Activated CD4-positive, alpha-beta T cell treated with anti-CD3 and anti-CD28 coated beads, Interleukin-2, amount 50 U/mL, for 1 hour (primary cell): ENCODE results near the gene LONRF2.
"Not testable (repeated sequence)": the region's sequence is repeated elsewhere in the genome, so short reads cannot be mapped to it uniquely, and the experiment has no call there.

Source experiments
- DNase-seq: peaks from one replicate; pipeline ENCODE4 v3.0.0-alpha.2; 2020

LONRF2 gene

DNA sequence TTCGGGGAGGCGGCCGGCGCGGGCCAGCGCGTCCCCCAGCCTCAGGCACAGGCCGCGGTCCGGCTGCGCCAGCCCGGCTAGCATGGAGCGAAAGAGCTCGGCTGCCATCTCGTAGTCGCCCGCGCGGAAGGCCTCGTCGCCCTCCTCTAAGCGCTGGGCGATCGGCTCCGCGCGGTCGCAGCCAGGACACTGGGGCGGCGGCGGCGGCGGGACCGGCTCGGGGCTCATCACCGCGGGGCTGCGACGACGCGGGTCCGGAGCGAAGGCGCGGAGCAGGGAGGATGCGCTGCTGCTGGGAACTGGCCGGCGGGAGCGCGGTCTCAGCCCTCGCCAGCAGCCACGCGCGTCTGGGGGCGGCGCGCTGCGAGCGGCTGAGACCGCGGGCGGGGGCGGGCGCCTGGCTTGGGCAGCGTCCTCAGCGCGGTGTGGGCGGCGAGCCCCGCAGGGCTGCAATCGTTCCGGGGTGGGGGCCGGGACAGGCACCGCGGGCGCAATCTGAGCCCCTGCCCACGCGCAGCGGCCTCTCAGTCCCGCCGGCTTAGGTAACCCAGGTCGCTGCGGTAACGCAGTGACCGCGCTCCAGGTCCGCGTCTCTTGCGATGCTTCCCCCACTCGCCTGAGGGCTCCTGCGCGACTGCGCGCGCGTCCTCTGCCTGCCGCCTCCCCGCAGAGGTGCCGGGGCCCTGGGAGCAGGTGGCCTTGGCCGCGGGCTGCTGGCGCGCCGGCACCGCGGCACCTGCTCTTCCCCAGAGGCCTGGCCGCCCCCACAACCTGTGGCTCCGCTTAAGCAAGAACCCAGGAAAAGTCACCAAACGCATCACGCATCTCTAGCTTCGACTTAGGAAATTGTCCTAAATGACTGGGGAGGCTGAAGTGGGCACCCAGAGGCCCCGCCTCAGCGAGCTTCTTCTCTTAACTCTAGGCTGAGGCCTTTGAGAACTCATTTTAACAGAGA is at the start of gene LONRF2:
Gene LONRF2 (minus strand): TSS at position 636 of the 955 bp plus-strand sequence. CDS start 408 bp downstream, at position 228.
- DNase-seq = no peak

DNA sequence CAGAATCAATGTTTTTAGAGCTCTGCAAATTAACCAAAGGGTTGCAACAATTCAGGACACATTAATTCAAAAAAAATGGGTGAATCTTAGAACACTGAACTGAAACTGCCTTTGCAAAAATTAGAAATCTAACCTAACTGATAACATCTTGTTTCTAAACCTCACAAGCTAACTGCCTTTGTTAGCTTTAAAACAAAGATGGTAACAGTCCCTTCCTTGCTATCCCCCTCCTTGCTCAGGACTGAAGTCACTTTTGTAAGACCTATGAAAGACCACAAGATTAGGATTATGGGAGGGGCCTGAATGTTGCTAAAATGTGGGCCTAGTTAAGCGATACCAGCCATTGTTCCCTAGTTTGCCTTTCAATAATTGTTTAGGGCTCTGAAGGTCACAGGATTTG is 44.9 kb upstream of the LONRF2 start:
- DNase-seq = no peak

DNA sequence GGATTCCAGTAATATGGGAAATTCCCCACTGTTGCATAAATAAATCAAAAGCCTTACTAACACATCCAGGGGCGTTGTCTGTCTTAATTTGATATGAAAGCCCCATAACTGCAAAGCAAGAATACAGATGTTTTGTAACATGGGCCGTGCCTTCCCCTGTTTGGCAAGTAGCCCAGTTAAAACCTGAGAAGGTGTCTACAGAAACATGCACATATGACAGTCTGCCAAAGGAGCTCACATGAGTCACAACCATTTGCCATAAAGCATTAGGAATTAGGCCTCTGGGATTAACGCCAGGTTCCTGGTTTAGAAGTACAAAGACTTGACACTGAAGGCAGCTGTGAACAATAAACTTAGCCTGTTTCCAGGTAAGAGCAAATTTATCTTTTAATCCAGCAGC is 43.1 kb upstream of the LONRF2 start:
- DNase-seq = no peak

DNA sequence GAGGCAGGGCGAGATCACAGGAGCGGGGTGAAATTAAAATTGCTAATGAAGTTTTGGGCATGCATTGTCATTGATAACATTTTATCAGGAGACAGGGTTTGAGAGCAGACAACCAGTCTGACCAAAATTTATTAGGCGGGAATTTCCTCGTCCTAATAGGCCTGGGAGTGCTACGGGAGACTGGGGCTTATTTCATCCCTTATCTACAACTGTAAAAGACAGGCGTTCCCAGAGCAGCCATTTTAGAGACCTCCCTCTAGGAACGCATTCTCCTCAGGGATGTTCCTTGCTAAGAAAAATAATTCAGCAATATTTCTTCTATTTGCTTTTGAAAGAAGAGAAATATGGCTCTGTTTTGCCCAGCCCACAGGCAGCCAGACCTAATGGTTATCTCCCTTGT is 40.0 kb upstream of the LONRF2 start:
- not testable (repeated sequence) for DNase-seq

DNA sequence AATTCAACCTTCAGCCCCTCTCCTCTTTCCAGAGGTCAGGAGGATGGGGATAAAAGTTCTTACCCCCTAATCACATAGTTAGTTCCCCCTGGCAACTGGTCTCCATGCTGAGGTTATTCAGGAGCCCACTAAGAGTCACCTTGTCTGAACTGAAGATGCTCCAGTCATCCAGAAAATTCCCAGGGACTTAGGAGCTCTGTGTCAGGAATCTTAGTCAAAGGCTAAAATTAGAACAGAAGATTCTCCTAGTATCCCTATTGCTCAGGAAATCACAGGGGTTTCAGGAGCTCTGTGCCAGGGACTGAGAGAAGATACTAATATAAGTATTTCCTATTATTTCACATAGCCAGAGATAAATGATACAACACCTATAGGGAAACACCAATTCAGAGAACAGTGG is 37.3 kb upstream of the LONRF2 start:
- no peak for DNase-seq

DNA sequence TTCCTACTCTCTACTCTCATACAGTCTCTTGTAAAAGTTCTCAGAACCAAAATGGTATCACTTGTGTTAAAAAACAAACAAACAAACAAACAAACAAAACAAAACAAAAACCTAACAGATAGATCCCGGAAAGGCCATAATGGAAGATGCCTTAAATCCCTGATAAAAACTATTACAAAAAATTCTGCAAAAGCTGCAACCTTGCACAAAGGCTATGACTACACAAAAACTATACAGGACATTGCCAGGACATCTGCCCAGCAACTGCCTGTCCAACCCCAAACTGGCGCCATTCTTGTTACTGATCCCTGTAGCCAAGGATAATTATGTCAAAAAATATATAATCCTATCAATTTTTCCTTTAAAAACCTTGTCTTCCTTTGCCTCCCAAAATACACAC is 36.3 kb upstream of the LONRF2 start:
- no peak for DNase-seq

DNA sequence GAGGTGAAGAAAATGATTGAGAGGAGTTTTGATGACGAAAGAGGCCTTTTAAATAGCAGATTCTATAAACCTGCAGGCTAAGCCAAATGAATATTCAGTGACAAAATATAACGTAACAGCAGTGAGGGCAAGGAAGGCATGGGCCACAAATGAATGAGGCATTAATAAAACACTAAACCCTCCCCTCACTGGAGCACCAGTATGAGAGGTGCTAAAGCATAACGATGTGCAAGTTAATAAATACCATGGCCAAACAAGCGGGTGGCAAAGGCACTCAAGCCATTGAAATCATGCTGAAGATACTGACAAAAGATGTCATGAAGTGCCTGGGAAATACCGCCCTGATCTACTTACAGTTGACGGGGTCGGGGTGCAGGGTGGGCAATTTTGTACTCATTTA is 30.2 kb upstream of the LONRF2 start:
- DNase-seq = no peak

DNA sequence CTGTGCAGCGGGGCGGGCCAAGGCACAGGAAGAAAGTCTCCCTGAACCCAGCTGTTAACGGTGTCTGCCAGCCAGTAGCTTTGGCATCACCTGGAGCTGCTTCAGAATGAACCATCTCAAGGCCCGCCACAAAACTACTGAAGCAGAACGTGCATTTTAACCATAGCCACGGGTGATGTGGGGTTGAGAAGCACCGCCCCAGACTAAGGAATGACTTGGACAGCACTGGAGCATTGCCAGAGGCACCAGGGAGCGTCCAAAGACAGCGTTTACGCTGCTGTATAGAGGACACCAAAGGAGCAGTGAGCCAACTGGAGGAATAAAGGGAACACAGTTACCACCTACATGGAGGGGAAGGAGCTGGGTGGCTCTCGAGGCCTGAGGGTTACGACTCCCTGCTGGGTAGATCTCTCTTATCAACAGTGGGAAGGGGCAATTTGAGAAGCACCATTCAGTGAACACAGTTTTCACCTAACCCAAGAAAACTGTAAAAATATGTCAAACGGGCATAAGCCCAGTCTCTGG is 28.4 kb upstream of the LONRF2 start:
- no peak for DNase-seq

DNA sequence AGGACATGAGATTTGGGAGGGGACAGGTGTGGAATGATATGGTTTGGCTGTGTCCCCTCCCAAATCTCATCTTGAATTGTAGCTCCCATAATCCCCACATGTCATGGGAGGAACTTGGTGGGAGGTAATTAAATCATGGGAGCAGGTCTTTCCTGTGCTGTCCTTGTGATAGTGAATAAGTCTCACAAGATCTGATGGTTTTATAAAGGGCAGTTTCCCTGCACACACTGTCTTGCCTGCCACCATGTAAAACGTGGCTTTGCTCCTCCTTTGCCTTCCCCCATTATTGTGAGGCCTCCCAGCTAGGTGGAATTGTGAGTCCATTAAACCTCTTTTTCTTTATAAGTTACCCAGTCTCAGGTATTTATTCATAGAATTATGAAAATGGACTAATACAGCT is 22.8 kb upstream of the LONRF2 start:
- not testable (repeated sequence) for DNase-seq

DNA sequence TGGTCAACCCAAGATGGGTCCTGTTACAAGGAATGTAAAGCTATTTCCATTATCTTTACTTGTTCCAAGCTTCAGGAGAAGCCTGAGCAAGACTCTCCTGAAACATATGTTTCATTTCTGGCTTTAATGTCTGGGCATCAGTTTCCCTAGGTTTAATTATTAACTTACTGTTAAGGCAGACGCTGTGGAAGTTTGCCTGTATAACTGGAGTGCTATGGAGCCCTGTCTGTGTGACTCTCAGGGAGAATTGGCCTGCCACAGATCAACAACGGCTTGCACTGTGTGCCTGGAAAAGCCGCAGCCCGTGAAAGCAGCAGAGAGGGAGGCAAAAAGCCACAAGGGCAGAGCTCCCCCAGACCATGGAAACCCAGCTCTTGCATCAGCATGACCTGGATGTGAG is 22.1 kb upstream of the LONRF2 start:
- DNase-seq = no peak

DNA sequence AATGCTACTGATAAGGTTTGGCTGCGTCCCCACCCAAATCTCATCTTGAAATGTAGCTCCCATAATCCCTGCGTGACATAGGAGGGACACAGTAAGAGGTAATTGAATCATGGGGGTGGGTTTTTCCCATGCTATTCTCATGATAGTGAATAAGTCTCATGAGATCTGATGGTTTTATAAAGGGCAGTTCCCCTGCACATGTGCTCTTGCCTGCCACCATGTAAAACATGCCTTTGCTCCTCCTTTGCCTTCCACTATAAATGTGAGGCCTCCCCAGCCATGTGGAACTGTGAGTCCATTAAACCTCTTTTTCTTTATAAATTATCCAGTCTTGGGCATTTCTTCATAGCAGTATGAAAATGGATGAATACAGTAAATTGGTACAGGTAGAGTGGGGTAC is 20.2 kb upstream of the LONRF2 start:
- DNase-seq = not testable (repeated sequence)

DNA sequence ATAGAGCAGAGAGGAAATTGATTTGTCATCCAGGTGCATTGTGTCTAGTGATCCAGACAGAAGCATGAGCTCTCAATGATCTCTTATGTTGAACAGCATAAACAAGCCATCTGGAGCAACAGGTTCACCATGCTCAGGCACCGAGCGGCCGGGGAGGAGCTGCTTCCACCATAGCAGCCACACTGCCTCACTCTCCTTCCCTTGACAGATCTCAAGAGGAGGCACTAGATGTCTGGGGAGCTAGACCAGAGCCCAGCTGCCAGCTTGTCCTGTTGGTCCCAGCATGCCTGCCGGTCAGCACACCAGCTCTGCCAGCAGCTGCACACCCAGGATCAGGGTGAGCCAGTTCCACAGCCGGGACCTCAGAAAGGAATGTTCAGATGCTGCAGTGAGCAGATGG is 17.5 kb upstream of the LONRF2 start:
- DNase-seq = no peak

DNA sequence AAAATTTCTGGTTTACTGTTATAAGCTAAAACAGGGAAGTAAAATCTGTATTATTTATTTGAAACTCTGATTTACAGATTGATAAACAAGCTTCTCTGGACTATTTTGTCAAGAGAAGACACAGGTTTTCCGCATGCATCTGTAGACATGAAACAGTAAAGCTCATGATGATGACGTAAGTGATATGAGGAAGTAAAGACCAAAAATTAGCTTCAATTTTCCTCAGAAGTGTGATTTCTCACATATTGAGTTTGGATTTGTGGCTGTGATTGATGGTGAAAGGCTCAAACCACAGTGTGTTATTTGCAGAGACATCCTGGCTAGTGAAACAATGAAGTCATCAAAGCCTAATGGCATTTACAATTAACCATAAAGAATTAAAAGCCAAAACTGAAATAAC is 12.6 kb upstream of the LONRF2 start:
- no peak for DNase-seq

DNA sequence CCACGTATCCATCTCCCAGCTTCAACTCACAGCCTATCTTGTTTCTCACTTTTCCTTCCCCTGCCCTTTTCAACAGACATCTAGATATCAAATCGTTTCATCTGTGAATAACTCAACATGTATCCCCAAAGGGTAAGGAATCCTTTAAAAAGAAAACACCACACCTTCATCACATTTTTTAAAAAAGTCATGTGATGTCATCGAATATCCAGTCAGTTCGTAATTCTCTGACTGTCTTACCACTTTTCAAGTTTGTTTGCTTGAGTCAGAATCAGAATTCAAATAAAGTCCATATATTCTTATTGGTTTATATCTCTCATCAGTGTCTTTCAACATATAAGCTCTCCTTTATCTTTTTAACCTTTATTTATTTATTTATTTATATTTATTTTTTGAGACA is 5.4 kb upstream of the LONRF2 start:
- DNase-seq = no peak

DNA sequence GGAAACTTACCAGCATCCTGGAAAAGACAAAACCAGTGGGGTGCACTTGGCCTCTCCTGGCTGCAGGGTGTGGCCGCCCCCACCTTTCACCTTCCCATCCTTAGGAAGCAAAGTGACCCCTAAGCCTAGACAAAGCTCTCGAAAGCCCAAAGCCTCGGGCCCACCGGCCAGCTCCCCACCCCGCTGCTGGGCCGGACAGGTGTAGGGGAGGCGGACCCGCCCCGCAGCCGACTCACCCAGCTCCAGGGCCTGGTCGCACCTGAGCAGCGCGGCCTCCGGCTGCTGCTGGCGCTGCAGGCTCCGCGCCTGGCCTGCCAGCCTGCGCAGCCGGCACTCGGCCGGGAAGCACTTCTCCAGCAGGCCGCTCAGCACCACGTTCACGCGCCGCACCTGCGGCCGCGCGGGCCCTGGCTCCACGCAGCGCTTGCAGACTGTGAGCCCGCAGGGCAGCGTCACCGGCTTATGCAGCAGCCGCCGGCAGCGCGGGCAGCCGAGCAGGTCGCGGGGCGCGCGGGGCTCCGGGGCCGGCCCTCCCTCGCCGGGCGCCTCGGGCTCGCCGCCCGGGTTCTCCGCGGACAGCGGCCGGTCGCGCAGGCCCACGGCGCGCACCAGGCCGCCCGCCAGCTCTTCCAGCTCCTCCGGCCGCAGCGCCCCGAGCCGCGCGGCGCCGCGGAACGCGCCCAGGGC is 979 bp downstream of the LONRF2 start:
- DNase-seq = no peak

DNA sequence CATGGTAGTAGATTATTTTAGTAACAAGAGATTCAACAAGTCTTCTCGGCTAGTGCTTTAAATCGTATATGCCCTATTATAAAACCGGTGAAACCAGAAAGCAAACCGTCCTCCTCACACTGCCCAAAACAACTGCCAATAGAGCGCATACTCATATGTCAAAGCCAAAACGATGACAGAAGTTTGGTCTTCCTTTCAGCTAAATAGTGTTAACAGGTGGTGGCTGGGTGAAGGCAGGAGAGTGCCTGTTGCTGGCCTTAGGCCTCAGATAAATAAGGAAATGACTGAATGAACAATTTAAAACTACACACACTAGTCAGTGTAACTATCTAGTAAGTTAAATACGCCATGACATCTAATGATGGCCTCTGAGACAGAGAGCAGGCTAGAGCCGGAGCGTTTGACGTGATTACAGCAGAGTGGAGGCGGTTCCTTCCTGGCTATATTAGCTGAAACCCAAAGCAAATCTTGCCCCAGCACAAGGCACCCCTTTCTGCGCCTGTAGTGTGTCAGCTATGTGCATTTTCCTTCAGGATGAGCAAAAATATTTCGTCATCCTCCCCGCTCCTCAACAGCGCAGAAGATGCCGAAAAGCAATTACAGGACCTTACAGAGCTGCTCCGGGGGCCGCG is 1.6 kb downstream of the LONRF2 start:
- DNase-seq = no peak

DNA sequence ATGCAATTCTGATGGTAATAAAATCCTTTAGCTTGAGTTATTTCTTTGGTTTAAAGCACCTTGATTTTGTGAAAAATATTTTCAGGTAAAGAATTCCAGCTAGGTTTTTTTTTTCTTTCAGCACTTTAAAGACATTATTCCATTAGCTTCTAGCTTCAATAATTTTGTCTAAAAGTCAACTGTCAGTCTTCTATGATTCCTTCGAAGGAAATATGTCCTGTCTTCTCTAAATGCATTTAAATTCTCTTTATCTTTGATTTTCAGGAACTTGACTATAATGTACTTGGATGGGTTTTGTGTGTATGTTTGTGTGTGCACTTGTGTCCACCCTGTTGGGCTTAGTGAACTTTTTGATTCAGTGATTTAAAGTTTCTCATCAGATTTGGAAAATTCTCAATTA is 4.7 kb downstream of the LONRF2 start:
- no peak for DNase-seq

DNA sequence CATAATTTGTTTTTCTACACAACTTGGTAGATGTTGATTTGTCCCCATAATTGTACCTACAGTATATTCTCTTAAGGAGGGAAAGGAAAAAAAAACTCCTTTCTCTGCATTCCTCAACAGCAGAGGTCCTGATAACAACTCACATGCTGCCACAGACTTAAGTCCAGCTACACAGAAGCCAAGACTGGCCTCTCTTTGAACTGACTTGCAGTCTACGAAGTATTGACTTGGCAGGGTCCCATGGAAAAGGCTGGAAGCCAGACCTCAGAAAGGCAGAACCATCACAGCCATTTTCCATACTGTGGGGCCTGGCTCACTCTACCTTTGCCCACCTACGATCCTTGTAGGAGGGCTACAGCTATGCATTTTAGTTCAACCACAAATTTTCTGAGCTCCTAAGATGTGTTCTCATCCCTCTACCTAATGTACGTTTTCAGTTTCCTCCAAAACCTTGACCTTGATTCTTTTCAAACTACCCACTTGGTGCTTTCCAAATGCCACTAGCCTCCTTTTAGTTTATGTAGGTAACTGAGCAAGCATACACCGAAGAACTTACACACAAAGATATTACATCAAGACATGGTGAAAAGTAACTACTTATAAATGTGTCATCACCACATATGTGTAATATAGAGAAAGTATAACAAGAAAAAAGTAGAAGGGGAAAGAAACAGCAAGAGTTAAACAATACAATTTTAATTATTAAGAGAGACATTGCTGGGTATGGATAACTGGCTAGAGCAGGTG is 12.2 kb downstream of the LONRF2 start:
- no peak for DNase-seq

DNA sequence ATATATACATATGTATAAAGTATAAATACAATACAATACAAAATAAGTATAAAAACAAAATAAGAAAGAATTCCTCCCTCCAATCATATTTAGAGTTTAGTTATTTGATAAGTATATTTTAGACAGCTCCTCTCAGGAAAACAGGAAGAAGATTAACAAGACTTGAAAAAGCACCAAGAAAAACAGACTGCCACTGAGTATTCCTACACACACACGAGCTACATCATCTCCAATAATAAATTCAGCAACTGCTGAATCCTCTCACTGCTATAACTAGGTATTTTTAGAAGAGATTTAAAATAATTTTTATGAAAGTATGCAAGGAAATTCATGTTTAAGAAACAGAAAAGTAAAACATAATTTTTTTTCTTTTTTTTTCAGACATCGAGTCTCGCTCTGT is 13.0 kb downstream of the LONRF2 start:
- DNase-seq = no peak

DNA sequence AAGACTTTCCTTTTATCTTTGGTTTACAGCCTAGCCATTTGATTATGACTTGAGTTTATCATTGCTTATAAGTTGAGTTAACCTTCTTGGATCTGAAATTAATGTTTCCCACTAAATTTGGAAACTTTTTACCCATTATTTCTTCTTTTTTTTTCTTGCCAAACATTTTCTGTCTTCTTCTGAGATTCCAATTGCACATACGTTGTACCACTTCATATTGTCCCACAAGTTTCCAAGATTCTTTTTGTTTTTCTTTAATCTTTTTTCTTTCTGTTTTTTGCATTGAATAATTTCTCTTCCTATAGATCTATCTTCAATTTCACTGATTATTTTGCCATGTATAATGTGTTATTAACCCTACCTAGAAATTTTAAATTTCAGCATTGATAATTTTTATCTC is 18.6 kb downstream of the LONRF2 start:
- DNase-seq = no peak

DNA sequence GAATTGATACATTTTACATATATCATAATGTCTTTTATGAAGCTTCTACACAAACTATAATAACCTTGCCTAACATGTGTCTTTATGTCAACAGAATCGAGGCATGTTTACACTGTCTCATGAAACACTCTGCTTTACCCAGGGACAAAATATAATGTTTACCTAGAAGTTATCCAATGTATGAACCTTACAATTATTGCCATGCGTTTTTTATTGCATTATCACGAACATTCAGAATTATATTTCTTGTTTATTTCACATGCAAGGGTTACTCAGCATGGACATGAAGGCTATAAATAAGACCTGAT is 19.8 kb downstream of the LONRF2 start:
- no peak for DNase-seq

DNA sequence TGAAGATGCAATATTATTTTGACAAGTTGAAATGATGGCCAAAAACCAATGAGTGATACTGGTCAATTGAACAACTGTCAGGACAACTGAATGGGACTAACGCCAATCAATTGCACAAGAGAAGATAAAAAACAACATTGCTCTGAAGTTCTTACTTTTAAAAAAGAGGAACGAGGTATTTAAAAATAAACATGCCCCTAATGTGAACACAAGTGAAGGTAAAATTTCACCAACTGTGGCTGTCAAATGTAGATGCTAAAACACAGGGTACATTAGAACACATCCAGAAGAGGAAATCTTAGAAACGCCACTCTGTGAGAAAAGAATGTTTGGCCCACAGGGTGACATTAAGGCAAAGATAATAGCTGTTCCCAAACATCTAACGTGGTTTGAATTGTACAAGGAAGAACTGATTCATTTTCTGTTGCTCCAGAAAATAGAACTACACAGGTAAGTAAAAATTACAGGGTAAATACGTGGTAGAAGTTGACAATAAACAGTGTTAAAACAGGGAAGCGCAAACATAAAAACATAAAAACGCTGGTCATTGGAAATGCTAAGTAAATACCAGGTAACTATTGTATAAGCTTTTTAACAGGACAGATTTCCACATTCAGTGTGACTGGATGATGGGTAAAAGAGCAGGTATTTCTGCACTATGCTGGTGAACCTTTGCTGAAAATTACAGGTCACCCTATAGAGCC is 20.3 kb downstream of the LONRF2 start:
- no peak for DNase-seq
